AG04449 (cell line): ENCODE data around the gene HNRNPD.
"Not testable (repeated sequence)": the region's sequence is repeated elsewhere in the genome, so short reads cannot be mapped to it uniquely, and the experiment has no call there.

ENCODE experiments used
- CTCF ChIA-PET: fragments of 350-600 bp; formaldehyde crosslinking; extraction: SDS; loops from one replicate; lab custom pipeline; 2021; ENCODE audit warnings: antibody characterized with exemption; lab: Yijun Ruan, JAX
- POLR2A ChIA-PET: fragments of 400-600, 350-600 bp; formaldehyde crosslinking; extraction: SDS; loops from one replicate; lab custom pipeline; 2020; ENCODE audit warnings: antibody characterized with exemption, inconsistent platforms; lab: Yijun Ruan, JAX
- DNase-seq: peaks from one replicate; pipeline ENCODE4 v3.0.0-alpha.2; 2010; ENCODE audit warnings: low read depth, low spot score
- H3K4me3 ChIP-seq: 2 replicates; pipeline ENCODE4 v1.5.1; 2011; ENCODE audit warnings: low read depth, mild to moderate bottlenecking, control low read depth, low read length
- CTCF ChIP-seq: IDR thresholded peaks from one replicate; pipeline ENCODE4 v1.5.1; 2011; ENCODE audit warnings: mild to moderate bottlenecking, moderate library complexity, low read length, control low read depth, inconsistent platforms; ENCODE audit not compliant: insufficient read depth; ENCODE audit errors: missing control alignments

HNRNPD gene

GRCh38 chr4:82367438-82368097 lies 6.2 kb downstream of the HNRNPD start:
- CTCF ChIA-PET = no interaction called here
- H3K4me3 ChIP-seq = no peak overlapping the region
- POLR2A ChIA-PET = interaction anchor here (0.6 to 0.9 kb wide), 2 partner anchors 62 to 68 kb away, joined by 3 read pairs; no protein-coding TSS in a partner anchor
- no peak for TF ChIP-seq CTCF
- DNase-seq = no peak

- POLR2A ChIA-PET = interaction anchor here (0.7 kb wide), 1 partner anchor 63 kb away, joined by 3 read pairs; no protein-coding TSS in a partner anchor
- DNase-seq, CTCF ChIA-PET, H3K4me3 ChIP-seq: not testable (repeated sequence)
These were observed 7.4 kb downstream of the HNRNPD start for GRCh38 chr4:82366431-82366830.

GRCh38 chr4:82363896-82364487 lies 9.8 kb downstream of the HNRNPD start:
- CTCF ChIA-PET = no interaction called here
- no peak for DNase-seq
- no peak overlapping the region for H3K4me3 ChIP-seq
- TF ChIP-seq CTCF = no peak
- POLR2A ChIA-PET = no interaction called here

- POLR2A ChIA-PET = no interaction called here
These were observed 11.2 kb downstream of the HNRNPD start for GRCh38 chr4:82362565-82362964.

GRCh38 chr4:82360298-82361177 lies 13.3 kb downstream of the HNRNPD start:
- no peak for DNase-seq
- TF ChIP-seq CTCF = peak; percentile 39
- ChIA-PET CTCF (interaction anchor here (1.0 to 3.7 kb wide), 10 partner anchors 8 to 893 kb away, joined by 3 to 41 read pairs (median 4); no protein-coding TSS in a partner anchor), POLR2A (interaction anchor here (1.0 to 1.2 kb wide), 2 partner anchors 14 to 69 kb away, joined by 3 read pairs; no protein-coding TSS in a partner anchor)
- H3K4me3 ChIP-seq = no peak overlapping the region

More at GRCh38 chr4:82362565-82362964, 11.2 kb downstream of the HNRNPD start:
- CTCF ChIA-PET = interaction anchor here (1.7 to 3.7 kb wide), 3 partner anchors 8 to 90 kb away, joined by 4 to 41 read pairs (median 15); no protein-coding TSS in a partner anchor
- no peak for DNase-seq
- TF ChIP-seq CTCF = no peak
- no peak overlapping the region for H3K4me3 ChIP-seq

GRCh38 chr4:82358847-82359246 lies 14.9 kb downstream of the HNRNPD start:
- CTCF ChIA-PET = no interaction called here
- TF ChIP-seq CTCF = no peak
- no peak overlapping the region for H3K4me3 ChIP-seq
- POLR2A ChIA-PET = no interaction called here
- no peak for DNase-seq
